H7 (cell line): ENCODE results near the gene DYSF. TPM values are rescaled to one million over a fixed set of nuclear protein-coding genes. Genes with fewer than 3 reads are reported as not detected.

ENCODE experiments used
- DNase-seq: peaks from one replicate; pipeline ENCODE4 v3.0.0; 2012
- H3K27me3 ChIP-seq: 2 replicates; pipeline ENCODE4 v1.6.0; 2011; ENCODE audit warnings: mild to moderate bottlenecking, low read length; ENCODE audit not compliant: control insufficient read depth, insufficient read depth
- H3K36me3 ChIP-seq: replicated peaks from 2 replicates; pipeline ENCODE4 v1.5.1; 2011; ENCODE audit warnings: low read length; ENCODE audit not compliant: control insufficient read depth, insufficient read depth
- H3K4me3 ChIP-seq: 2 replicates; pipeline ENCODE4 v1.5.1; 2011; ENCODE audit warnings: low read depth, mild to moderate bottlenecking, control low read depth, low read length, moderate library complexity; ENCODE audit not compliant: insufficient read depth
- total RNA-seq: library from RNA; depleted of rRNA; stranded (reverse); fragments of >200 nt; shearing (Covaris generic); gene quantifications from 2 replicates; pipeline ENCODE4 v1.2.3, GENCODE V29; 2014

DYSF gene
- total RNA-seq, 1 experiment from 2014 or later = 7.4 TPM

DNA sequence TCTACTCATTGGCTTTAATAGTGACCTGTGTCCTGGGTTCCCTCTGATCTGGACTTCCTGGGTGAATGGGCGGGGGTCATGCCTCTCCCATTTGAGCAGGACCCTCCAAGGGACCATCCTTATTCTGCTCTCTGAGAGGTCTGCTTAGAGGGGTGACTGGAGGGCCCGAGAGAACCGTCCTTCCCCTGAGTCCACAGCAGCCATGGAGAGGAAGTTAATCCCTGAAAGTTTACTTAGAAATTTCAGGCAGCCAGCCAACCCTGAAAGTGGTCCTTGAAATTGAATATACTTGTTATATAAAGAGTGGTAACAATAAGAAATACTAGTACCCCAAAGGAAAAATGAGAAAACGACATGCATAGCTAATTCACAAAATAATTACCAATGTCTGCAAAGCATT is 226.1 kb downstream of the DYSF start:
- no peak overlapping the region for H3K4me3 ChIP-seq
- no peaks in the 10 kb centered on the region for H3K27me3 ChIP-seq
- no peak for DNase-seq
- no peaks in the 10 kb centered on the region for H3K36me3 ChIP-seq

DNA sequence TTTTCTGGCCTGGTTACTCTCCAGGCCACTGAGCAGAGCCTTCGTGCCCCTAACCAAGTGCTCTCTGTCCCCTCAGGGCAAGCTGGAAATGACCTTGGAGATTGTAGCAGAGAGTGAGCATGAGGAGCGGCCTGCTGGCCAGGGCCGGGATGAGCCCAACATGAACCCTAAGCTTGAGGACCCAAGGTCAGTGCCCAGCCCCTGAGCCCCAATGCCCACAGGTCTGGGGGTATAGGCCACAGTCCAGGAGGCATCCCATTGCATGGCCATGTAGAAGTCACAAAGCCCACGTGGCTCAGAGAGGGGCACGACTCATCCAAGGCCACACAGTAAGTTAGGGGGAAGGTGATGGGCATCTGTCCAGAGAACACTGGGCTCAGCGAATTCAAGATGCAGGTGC is 227.6 kb downstream of the DYSF start:
- no peaks in the 10 kb centered on the region for H3K36me3 ChIP-seq
- no peak overlapping the region for H3K4me3 ChIP-seq
- no peaks in the 10 kb centered on the region for H3K27me3 ChIP-seq
- no peak for DNase-seq

DNA sequence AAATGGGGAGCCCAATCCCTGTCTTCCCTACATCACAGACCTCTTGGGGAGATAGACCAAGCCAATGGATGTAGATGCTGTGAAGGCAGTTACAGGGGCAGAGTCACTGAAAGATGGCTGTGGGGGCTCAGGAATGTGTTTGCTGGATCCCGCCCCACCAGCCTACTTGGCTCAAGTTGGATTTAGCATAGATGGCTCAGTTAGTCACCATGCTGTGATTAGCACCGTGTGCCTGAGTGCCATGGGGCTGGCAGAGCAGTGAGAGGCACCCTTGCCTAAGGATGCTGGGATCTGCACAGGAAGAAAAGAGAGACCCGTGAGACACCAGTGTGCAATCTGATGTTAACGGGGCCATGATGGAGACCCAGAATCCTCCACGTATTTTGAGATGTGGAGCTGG is 228.3 kb downstream of the DYSF start:
- Histone ChIP-seq H3K27me3 (no peaks in the 10 kb centered on the region), H3K36me3 (no peaks in the 10 kb centered on the region), H3K4me3 (no peak overlapping the region)
- DNase-seq = no peak

DNA sequence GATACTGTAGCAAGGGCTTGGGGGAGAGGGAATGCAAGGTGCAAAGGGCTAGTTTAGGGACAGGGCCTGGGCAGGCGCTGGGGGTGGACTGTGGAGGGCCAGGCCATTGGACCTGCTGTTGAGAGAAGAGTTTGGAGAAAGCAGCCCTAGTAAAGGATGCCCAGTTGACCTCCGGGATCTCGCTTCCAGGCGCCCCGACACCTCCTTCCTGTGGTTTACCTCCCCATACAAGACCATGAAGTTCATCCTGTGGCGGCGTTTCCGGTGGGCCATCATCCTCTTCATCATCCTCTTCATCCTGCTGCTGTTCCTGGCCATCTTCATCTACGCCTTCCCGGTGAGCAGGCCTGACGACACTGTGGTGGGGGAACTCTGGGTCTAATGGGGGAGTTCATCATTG is 229.0 kb downstream of the DYSF start:
- Histone ChIP-seq H3K36me3 (no peaks in the 10 kb centered on the region), H3K27me3 (no peaks in the 10 kb centered on the region)
- no peak for DNase-seq

DNA sequence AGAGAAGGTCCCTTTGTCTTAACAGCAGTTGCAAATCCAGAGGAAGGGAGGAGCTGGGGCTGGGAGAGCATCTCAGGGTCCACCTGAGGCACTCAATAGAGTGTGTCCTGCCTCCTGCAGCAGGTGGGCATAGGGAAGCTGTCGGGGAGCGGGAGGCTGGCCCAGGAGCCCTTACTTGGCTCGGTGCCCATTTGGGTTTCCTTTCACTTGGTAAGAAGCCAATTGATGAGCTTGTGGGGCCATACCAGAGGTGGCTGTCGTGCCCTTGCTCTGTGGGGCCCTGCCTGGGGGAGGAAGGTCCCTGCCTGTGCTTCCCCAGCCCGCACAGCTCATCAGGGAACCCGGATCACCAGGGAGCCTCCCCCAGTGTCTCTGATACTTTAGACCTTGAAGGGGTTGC is 229.7 kb downstream of the DYSF start:
- no peak for DNase-seq
- no peaks in the 10 kb centered on the region for H3K36me3 ChIP-seq
- H3K4me3 ChIP-seq = no peak overlapping the region
- no peaks in the 10 kb centered on the region for H3K27me3 ChIP-seq

More for the DNA sequence above, 229.0 kb downstream of the DYSF start:
- H3K4me3 ChIP-seq = no peak overlapping the region

DNA sequence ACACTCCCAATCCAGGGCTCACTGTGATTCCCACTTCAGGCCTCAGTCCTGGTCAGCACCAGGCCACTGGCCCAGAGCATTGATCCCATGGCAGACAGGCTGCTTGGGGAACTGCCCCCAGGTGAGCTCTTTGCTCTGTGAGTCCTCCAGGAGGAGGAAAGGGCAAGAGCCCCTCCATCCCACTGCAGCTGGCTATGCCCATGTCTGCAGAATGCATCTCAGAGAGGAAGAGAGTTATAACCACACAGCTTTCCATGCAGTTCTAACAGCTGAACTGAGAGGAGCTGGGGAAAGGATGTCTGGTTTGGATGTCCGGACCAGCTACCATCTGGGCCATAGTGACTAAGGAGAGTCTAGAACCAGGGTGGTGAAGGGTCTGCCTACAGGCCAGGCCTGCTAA is 230.3 kb downstream of the DYSF start:
- Histone ChIP-seq H3K27me3 (no peaks in the 10 kb centered on the region), H3K4me3 (no peak overlapping the region), H3K36me3 (no peaks in the 10 kb centered on the region; the same call in 1 of the 2 replicates)
- DNase-seq = no peak

DNA sequence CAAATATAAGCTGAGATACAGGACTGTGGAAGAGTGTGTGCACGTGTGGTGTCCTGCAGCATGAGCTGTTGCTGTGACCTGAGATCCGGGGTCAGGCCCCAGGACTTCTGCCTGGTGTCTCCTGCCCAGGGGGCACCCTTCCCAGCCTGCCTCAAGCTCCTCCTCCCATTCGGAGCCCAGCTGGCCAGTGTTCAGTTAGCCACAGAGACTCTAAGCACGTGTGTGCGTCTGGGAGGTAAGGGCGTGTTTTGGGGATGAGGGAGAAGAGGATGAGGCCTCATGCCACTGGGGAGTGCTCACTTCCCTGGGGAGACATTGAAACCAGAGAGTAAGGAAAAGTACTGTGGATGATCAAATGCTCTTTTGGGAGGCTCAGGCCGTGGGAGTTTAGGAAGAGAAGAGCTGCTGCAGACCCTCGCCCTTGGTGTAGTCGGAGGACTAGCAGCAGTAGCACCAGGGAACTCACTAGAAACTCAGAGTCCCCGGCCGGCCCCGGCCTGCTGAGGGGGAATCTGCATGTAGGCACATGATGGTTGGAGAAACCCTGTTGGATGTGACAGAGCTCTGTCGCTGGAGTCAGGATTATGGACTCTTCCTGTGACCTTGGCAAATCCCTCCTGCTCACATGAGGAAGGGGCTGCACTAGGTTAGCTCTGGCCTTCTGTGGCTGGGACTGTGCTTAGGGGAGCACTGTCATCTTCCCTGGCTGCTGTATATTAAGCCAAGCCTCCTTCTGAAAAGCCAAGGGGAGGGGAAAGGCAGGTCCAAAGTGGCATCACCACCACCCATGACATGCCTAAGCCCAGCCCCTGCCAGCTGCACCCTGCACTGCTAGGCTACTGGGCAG is 231.1 kb downstream of the DYSF start:
- no peak for DNase-seq
- Histone ChIP-seq H3K4me3 (no peak overlapping the region), H3K36me3 (no peaks in the 10 kb centered on the region; the same call in 1 of the 2 replicates), H3K27me3 (no peaks in the 10 kb centered on the region)

DNA sequence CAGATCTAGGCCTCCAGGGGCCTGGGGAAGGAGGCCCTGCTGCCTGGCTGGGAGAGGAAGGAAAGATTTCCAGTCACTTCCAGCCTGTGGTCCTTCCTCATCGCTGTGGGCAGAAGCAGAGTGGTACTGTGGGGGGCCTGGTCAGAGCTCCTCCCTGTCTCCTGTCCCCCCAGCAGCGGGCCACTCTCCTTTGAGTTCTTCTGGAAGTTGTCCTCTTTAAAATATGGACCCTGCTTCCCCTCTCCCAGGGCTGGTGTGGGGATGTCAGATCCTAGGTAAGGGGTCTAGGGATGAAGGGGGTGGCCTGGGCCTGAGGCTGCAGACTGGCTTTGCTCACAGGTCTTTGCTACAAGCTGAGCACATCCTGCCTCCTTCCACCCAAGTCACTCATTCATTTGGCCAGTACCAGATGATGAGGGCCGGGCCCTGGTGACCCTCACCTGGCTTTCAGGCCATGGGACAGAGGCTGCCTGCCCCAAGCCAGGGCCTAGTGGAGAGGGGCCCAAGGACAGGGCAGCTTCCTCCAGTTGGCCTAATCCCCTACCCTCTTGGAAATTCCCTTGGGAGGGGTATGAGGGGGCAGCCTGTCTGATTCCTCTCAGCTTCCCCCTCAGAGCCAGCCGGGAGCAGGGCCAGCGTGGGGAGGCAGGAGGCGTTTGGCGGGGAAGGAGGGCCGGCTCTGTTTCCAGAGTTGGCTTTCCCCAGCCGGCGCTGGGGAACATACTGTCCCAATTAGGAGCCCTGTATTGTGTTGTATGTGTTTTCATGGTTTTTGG is 231.9 kb downstream of the DYSF start:
- no peak for DNase-seq
- H3K4me3 ChIP-seq = no peak overlapping the region
- H3K27me3 ChIP-seq = no peaks in the 10 kb centered on the region
- H3K36me3 ChIP-seq = no peaks in the 10 kb centered on the region; the same call in 1 of the 2 replicates

DNA sequence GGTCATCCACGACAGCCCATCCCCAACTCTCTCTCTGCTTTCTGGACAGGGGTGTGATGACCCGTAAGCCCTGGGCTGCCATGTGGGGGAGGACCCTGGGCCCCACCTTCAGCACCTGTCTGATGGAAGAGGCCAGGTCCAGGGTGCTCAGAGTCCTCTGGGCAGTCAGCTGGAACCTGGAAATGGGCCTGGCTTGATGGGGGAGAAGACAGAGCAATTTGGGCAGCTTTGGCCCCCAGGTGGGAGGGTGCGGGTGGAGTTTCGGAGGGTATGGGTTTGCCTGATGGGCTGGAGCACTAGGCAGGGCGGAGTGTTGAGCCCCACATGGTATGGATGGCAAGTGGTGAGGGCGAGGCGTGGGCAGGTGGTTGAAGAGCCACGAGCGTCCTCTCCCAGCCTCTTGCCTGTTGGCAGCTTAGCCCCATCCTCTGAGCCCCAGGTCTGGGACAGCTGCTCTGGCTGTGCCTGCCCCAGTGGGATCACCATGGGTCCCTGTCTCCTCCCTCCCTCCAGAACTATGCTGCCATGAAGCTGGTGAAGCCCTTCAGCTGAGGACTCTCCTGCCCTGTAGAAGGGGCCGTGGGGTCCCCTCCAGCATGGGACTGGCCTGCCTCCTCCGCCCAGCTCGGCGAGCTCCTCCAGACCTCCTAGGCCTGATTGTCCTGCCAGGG is 232.7 kb downstream of the DYSF start:
- no peaks in the 10 kb centered on the region; the same call in 1 of the 2 replicates for H3K36me3 ChIP-seq
- no peaks in the 10 kb centered on the region for H3K27me3 ChIP-seq
- H3K4me3 ChIP-seq = no peak overlapping the region
- DNase-seq = no peak

DNA sequence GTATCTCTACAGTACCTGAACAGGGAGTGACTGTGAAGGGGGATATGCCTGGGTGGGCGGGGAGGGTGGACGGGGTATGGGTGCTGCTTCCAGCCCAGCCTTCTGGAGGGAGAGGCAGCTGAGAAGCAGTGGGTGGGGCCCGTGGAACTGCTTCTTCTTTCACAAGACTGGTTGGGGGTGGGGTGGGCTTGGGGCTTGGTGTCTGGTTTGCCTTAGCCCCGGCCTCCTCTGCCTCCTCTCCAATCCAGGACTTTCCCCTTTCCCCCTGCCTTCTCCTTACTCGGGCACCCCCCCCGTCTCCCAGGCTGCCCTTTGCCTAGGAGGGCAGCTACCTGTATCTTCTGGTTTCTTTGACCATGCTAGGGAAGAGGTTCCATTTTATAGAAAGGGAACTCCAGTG is 233.4 kb downstream of the DYSF start:
- DNase-seq = no peak
- peaks cover under 1% of the 10 kb centered on the region; the same call in 1 of the 2 replicates for H3K27me3 ChIP-seq

DNA sequence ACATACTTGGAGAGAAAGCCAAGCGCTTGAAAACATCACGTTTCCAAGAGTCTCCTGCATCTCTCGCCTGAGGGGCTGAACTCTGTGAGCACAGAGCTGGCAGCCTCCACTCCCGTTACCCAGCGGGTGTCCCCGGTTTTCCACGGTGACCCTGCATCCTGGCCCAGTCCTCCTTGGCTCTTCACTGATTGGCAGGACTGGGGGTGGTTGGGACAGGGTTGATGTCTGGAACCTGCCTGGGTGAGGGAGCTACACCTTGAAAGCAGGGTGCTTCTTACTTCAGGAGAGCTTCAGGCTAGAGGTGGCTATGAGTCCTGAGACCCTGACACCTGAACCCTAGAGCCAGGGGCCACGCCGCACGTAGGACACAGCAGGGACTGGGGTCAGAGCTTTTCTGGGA is 234.1 kb downstream of the DYSF start:
- H3K36me3 ChIP-seq = no peaks in the 10 kb centered on the region; the same call in 1 of the 2 replicates
- DNase-seq = no peak
- H3K27me3 ChIP-seq = peaks cover 3% of the 10 kb centered on the region; the same call in 1 of the 2 replicates
- no peak overlapping the region for H3K4me3 ChIP-seq

More for the DNA sequence above, 233.4 kb downstream of the DYSF start:
- H3K36me3 ChIP-seq = no peaks in the 10 kb centered on the region; the same call in 1 of the 2 replicates
- no peak overlapping the region for H3K4me3 ChIP-seq

DNA sequence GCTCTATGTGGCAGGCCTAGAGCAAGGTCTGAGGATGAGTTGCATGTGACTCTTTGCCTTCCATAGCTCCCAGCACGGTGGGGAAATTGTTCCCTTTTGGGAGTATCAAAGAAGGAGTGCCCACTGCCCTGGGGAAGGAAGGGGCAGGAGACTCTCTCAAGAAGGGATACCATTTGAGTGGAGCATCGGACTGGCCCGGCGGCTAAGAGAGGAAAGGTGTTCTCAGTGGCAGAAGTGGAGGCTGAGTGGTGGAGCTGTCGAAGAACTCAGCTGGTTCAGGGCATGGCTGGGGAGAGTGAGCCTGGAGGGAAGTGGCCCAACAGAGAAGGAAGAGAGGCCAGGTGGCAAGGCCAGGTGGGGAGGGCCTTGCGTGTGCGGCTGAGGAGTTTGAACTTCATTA is 235.2 kb downstream of the DYSF start:
- peaks cover 3% of the 10 kb centered on the region; the same call in 1 of the 2 replicates for H3K27me3 ChIP-seq
- no peak overlapping the region for H3K4me3 ChIP-seq
- H3K36me3 ChIP-seq = no peaks in the 10 kb centered on the region; the same call in 1 of the 2 replicates
- DNase-seq = no peak

DNA sequence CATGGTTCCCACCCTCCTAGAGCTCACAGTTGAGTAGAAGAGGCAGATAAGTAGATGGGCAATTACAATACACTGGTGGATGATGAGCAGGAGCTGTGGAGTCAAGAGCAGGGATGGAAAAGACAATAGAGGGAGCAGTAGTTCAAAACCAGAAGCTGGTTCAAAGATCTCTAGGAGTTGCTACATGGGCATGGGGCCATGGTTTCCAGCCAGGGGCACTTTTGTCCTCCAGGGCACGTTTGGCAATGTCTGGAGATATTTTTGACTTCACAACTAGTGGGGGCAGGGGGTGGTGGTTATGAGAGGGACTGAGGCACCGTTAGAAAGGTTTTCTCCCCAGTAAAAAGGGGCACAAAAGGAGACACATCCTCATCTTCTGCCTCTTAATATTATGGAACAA is 236.0 kb downstream of the DYSF start:
- DNase-seq = no peak
- no peaks in the 10 kb centered on the region; the same call in 1 of the 2 replicates for H3K36me3 ChIP-seq
- H3K4me3 ChIP-seq = no peak overlapping the region
- H3K27me3 ChIP-seq = peaks cover 3% of the 10 kb centered on the region; the same call in 1 of the 2 replicates
